Neuron (in vitro differentiated cells): ENCODE results near the gene CLK3.
"Not testable (repeated sequence)": the region's sequence is repeated elsewhere in the genome, so short reads cannot be mapped to it uniquely, and the experiment has no call there.

Experiments
- H2AFZ ChIP-seq: one replicate; pipeline ENCODE4 v1.6.1; 2013; ENCODE audit warnings: low read depth, mild to moderate bottlenecking, inconsistent platforms, low read length, moderate library complexity
- H3K27me3 ChIP-seq: one replicate; pipeline ENCODE4 v1.6.1; 2013; ENCODE audit warnings: low read length; ENCODE audit not compliant: insufficient read depth
- H3K36me3 ChIP-seq: one replicate; pipeline ENCODE4 v1.6.1; 2013; ENCODE audit warnings: low read length; ENCODE audit not compliant: insufficient read depth
- H3K4me1 ChIP-seq: one replicate; pipeline ENCODE4 v1.6.1; 2013; ENCODE audit warnings: low read length; ENCODE audit not compliant: insufficient read depth
- H3K4me3 ChIP-seq: 2 replicates; pipeline ENCODE4 v1.5.1; 2013; ENCODE audit warnings: mild to moderate bottlenecking, low read length, moderate library complexity
- H3K9me3 ChIP-seq: one replicate; pipeline ENCODE4 v1.6.1; 2013; ENCODE audit warnings: low read length

The CLK3 gene

GRCh38 chr15:74629696-74630095, 14.1 kb downstream of the CLK3 start:
- not testable (repeated sequence) for H2AFZ ChIP-seq, H3K9me3 ChIP-seq, H3K27me3 ChIP-seq, H3K4me1 ChIP-seq, H3K4me3 ChIP-seq
- peaks cover 87% of the 10 kb centered on the region for H3K36me3 ChIP-seq

- Histone ChIP-seq H2AFZ (no peak overlapping the region), H3K36me3 (peaks cover 85% of the 10 kb centered on the region), H3K4me1 (no peaks in the 10 kb centered on the region), H3K9me3 (no peaks in the 10 kb centered on the region), H3K27me3 (no peaks in the 10 kb centered on the region), H3K4me3 (no peak overlapping the region)
Observed at GRCh38 chr15:74630284-74631086, 14.8 kb downstream of the CLK3 start.

DNA sequence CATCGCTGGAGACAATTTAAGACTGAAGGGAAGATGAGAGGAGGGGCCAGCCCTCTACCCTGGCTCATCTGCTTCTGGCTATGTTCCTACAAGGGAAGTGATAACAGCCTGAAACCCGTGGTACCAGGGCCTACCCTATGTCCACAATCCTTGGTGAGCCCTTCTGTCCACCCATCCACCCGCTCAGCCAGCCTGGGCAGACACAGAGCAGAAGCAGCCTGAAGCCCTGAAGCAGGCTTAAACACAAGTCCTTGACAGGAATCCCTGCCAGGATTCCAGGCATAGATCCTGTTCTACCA, 15.4 kb downstream of the CLK3 start:
- Histone ChIP-seq H3K36me3 (peaks cover 84% of the 10 kb centered on the region), H3K4me1 (no peaks in the 10 kb centered on the region), H3K9me3 (no peaks in the 10 kb centered on the region), H3K27me3 (no peaks in the 10 kb centered on the region), H2AFZ (no peak overlapping the region), H3K4me3 (no peak overlapping the region)

DNA sequence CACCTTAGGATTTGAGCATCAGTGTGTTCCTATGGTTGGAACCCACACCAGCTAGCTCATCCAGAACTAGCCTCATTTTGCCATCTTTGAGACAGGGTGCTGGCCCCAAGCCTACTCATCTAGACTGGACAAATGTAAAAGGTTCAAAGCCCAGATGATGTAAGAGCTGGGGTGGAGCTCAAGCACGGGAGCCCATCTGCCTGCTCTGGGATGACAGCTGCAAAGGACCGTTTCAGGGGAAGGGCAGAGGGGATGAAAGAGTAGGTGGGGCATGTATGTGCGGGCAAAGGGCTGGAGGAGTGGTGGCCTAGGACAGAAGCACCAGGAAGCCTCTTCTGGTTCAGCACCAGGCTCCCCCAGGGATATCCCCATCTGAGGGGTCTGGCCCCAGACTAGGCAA, 15.8 kb downstream of the CLK3 start:
- Histone ChIP-seq H3K36me3 (peaks cover 82% of the 10 kb centered on the region), H2AFZ (no peak overlapping the region), H3K4me3 (no peak overlapping the region), H3K27me3 (no peaks in the 10 kb centered on the region), H3K9me3 (no peaks in the 10 kb centered on the region), H3K4me1 (no peaks in the 10 kb centered on the region)

GRCh38 chr15:74631935-74632560, 16.4 kb downstream of the CLK3 start:
- no peak overlapping the region for H2AFZ ChIP-seq
- H3K36me3 ChIP-seq = peaks cover 81% of the 10 kb centered on the region
- no peaks in the 10 kb centered on the region for H3K27me3 ChIP-seq
- H3K4me3 ChIP-seq = no peak overlapping the region
- no peaks in the 10 kb centered on the region for H3K9me3 ChIP-seq
- no peaks in the 10 kb centered on the region for H3K4me1 ChIP-seq

DNA sequence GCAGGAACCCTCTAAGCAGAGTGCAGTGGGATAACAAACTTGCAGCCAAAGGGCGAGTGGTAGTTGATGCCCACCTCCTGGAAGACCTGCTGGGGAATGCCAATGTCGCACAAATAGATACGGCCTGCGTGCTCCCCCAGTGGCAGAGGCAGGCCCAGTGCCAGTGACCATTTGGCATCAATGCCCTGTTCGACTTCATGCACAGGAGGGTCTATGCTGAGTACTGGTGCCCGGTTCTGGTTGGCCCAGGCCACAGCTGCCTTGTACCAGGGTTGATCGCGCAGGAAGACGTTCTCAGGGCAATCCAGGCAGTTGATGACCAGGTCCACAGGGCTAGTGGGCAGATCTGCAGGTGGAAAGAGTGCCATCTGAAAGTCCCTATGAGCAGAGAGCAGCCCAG, 17.0 kb downstream of the CLK3 start:
- Histone ChIP-seq H3K4me3 (no peak overlapping the region), H3K9me3 (no peaks in the 10 kb centered on the region), H3K36me3 (peaks cover 80% of the 10 kb centered on the region), H3K4me1 (no peaks in the 10 kb centered on the region), H3K27me3 (no peaks in the 10 kb centered on the region), H2AFZ (no peak overlapping the region)

DNA sequence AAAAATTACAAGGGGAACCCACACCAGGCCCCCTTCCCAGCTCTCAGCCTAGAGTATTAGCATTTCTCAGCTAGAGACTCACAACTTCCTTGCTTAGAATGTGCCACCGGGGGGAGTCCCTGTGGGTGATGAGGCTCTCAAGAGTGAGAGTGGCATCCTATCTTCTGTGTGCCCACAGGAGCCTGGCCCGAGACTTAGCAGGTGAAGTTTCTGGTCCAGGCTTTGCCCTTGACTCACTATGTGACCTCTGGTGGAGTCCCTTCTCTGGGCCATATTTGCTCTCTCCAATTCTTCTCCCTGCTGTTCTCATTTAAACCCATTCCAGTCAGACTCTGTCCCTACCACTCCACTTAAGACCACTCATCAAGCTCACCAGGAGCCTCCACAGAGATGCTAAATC, 18.1 kb downstream of the CLK3 start:
- Histone ChIP-seq H2AFZ (no peak overlapping the region), H3K9me3 (no peaks in the 10 kb centered on the region), H3K4me3 (no peak overlapping the region), H3K4me1 (no peaks in the 10 kb centered on the region), H3K36me3 (peaks cover 76% of the 10 kb centered on the region), H3K27me3 (no peaks in the 10 kb centered on the region)

DNA sequence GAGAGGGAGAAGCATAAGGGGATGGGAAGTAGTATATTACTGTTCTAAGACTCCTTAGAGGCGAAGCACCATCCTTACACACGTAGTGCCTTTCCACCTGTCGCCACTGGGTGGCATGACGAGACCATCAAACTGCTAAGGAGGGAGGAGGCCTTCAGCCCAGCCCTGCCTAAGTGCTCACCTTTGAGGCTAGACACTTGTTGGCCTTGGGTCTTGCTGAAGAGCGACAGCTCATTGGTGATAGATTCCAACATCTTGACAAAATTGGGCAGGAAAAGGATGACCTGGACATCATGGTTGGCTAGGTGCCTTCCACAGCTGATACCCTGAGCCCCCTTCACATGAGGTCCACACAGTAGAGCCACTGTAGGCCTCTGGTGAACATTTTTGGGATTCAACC, 19.6 kb downstream of the CLK3 start:
- Histone ChIP-seq H3K4me3 (no peak overlapping the region), H3K36me3 (peaks cover 78% of the 10 kb centered on the region), H3K27me3 (no peaks in the 10 kb centered on the region), H3K9me3 (no peaks in the 10 kb centered on the region), H3K4me1 (no peaks in the 10 kb centered on the region), H2AFZ (no peak overlapping the region)

- Histone ChIP-seq H3K36me3 (peaks cover 71% of the 10 kb centered on the region), H3K4me1 (no peaks in the 10 kb centered on the region), H3K9me3 (no peaks in the 10 kb centered on the region), H3K4me3 (no peak overlapping the region), H3K27me3 (no peaks in the 10 kb centered on the region), H2AFZ (no peak overlapping the region)
Observed at GRCh38 chr15:74636984-74637383, 21.3 kb downstream of the CLK3 start.

GRCh38 chr15:74641151-74641550, 25.5 kb downstream of the CLK3 start:
- no peaks in the 10 kb centered on the region for H3K27me3 ChIP-seq
- no peak overlapping the region for H2AFZ ChIP-seq
- no peaks in the 10 kb centered on the region for H3K9me3 ChIP-seq
- H3K4me3 ChIP-seq = no peak overlapping the region
- H3K36me3 ChIP-seq = peaks cover 44% of the 10 kb centered on the region
- H3K4me1 ChIP-seq = peaks cover 10% of the 10 kb centered on the region

- H3K36me3 ChIP-seq = peaks cover 34% of the 10 kb centered on the region
- no peak overlapping the region for H2AFZ ChIP-seq
- H3K27me3 ChIP-seq = no peaks in the 10 kb centered on the region
- no peak overlapping the region for H3K4me3 ChIP-seq
- peaks cover 10% of the 10 kb centered on the region for H3K4me1 ChIP-seq
- no peaks in the 10 kb centered on the region for H3K9me3 ChIP-seq
Observed at GRCh38 chr15:74642348-74642733, 26.7 kb downstream of the CLK3 start.

- no peak overlapping the region for H3K4me3 ChIP-seq
- no peaks in the 10 kb centered on the region for H3K9me3 ChIP-seq
- H2AFZ ChIP-seq = no peak overlapping the region
- H3K36me3 ChIP-seq = peaks cover 28% of the 10 kb centered on the region
- H3K4me1 ChIP-seq = peaks cover 10% of the 10 kb centered on the region
- no peaks in the 10 kb centered on the region for H3K27me3 ChIP-seq
Observed at GRCh38 chr15:74642734-74643664, 27.4 kb downstream of the CLK3 start.

DNA sequence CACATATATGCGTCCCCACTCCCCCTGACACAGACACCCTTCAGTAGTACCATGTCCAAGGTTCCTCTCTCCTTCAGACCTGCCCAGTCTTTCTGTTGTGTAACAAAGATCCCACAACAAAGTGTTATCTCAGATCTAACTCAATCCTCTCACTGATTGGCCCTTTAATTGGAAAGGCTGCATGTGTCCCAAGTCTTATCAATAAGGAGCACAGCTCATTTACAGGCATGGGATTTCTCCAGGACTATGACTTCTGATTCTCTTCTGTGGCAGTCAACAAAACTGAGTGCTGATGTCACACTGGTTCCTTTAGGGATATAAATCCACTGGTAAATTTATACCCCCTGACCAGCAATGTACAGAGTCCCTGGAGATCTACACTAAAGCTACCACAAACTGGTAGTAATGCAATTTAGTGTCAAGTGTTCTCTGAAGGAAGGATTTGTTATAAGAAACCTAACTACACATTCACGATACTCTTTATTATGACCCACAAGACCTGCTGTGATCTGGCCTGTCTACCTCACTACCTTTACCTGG, 28.1 kb downstream of the CLK3 start:
- H3K36me3 ChIP-seq = peaks cover 25% of the 10 kb centered on the region
- H3K4me1 ChIP-seq = peaks cover 10% of the 10 kb centered on the region

More for the DNA sequence above, 28.1 kb downstream of the CLK3 start:
- Histone ChIP-seq H3K9me3 (no peaks in the 10 kb centered on the region), H3K4me3 (no peak overlapping the region), H3K27me3 (no peaks in the 10 kb centered on the region), H2AFZ (no peak overlapping the region)
